Hepatocyte (in vitro differentiated cells): ENCODE measurements around the gene SCP2. TPM values are rescaled to one million over a fixed set of nuclear protein-coding genes. Genes with fewer than 3 reads are reported as not detected.

Source experiments
- DNase-seq: peaks from one replicate; pipeline ENCODE4 v3.0.0-alpha.2; 2016; ENCODE audit warnings: low spot score
- H2AFZ ChIP-seq: fragments of 200-600 bp; sonication (generic); 2 replicates; pipeline ENCODE4 v1.6.0; 2016; ENCODE audit warnings: antibody characterized with exemption, mild to moderate bottlenecking
- H3K27ac ChIP-seq: fragments of 200-600 bp; sonication (generic); 2 replicates; pipeline ENCODE4 v1.5.1; 2016; ENCODE audit warnings: mild to moderate bottlenecking
- H3K27me3 ChIP-seq: fragments of 200-600 bp; sonication (generic); 2 replicates; pipeline ENCODE4 v1.6.1; 2016
- H3K36me3 ChIP-seq: fragments of 200-600 bp; sonication (generic); replicated peaks from 2 replicates; pipeline ENCODE4 v1.5.1; 2016; ENCODE audit warnings: low read depth; ENCODE audit not compliant: insufficient read depth
- H3K4me1 ChIP-seq: fragments of 200-600 bp; sonication (generic); 2 replicates; pipeline ENCODE4 v1.5.1; 2016; ENCODE audit warnings: mild to moderate bottlenecking, moderate library complexity; ENCODE audit not compliant: insufficient read depth
- H3K4me2 ChIP-seq: fragments of 200-600 bp; sonication (generic); 2 replicates; pipeline ENCODE4 v1.6.0; 2016
- H3K4me3 ChIP-seq: fragments of 200-600 bp; sonication (generic); 2 replicates; pipeline ENCODE4 v1.5.1; 2016; ENCODE audit warnings: mild to moderate bottlenecking
- H3K79me2 ChIP-seq: fragments of 200-600 bp; sonication (generic); 2 replicates; pipeline ENCODE4 v1.6.0; 2017; ENCODE audit warnings: mild to moderate bottlenecking
- H3K9me2 ChIP-seq: fragments of 200-600 bp; sonication (generic); replicated peaks from 2 replicates; pipeline ENCODE4 v1.6.0; 2017; ENCODE audit warnings: mild to moderate bottlenecking; ENCODE audit not compliant: insufficient read depth
- H3K9me3 ChIP-seq: fragments of 200-600 bp; sonication (generic); 2 replicates; pipeline ENCODE4 v1.5.1; 2016; ENCODE audit warnings: low read depth, mild to moderate bottlenecking
- H4K20me1 ChIP-seq: fragments of 200-600 bp; sonication (generic); 2 replicates; pipeline ENCODE4 v1.6.0; 2016; ENCODE audit warnings: mild to moderate bottlenecking; ENCODE audit not compliant: insufficient read depth, poor library complexity, severe bottlenecking
- CTCF ChIP-seq: fragments of 200-600 bp; sonication (generic); IDR thresholded peaks from 2 replicates; pipeline ENCODE4 v1.5.1; 2016; ENCODE audit warnings: antibody characterized with exemption, mild to moderate bottlenecking; ENCODE audit not compliant: poor library complexity
- EZH2 ChIP-seq: fragments of 200-600 bp; sonication (generic); IDR thresholded peaks from 2 replicates; pipeline ENCODE4 v1.6.1; 2016; ENCODE audit warnings: antibody characterized with exemption, mild to moderate bottlenecking, borderline replicate concordance
- EZH2phosphoT487 ChIP-seq: fragments of 200-600 bp; sonication (generic); IDR thresholded peaks from one replicate; pipeline ENCODE4 v1.6.1; 2018; ENCODE audit warnings: antibody characterized with exemption, mild to moderate bottlenecking, low read depth, moderate library complexity; ENCODE audit not compliant: unreplicated experiment, severe bottlenecking
- WGBS: methylation state at CpG from one replicate; pipeline ENCODE4 v1.1.6; 2016; ENCODE audit warnings: low lambda C conversion rate; ENCODE audit errors: missing lambda C conversion rate; 5-methylcytosine and 5-hydroxymethylcytosine counted together
- polyA plus RNA-seq: library from polyadenylated mRNA; unstranded; fragments of >200 nt; fragmentation: Nextera tagmentation; extraction: Ambion mirVana; gene quantifications from 2 replicates; pipeline ENCODE4 v1.2.1, GENCODE V29; 2016
- total RNA-seq: library from RNA; depleted of rRNA; stranded (reverse); fragments of >200 nt; gene quantifications from 2 replicates; pipeline ENCODE4 v1.2.3, GENCODE V29; 2014

SCP2 gene
- total and polyA plus RNA-seq, 2 experiments from 2014 or later: 201 to 310 TPM

- Histone ChIP-seq H3K4me1 (peaks cover 7% of the 10 kb centered on the region), H3K36me3 (no peaks in the 10 kb centered on the region), H3K9me2 (no peaks in the 10 kb centered on the region), H2AFZ (no peak overlapping the region), H3K27ac (no peak overlapping the region), H4K20me1 (no peaks in the 10 kb centered on the region), H3K27me3 (no peaks in the 10 kb centered on the region), H3K4me3 (no peak overlapping the region), H3K9me3 (no peaks in the 10 kb centered on the region), H3K79me2 (no peaks in the 10 kb centered on the region), H3K4me2 (no peak overlapping the region)
- WGBS: 81% methylated on average over 1 of the region's 1 CpG
- TF ChIP-seq CTCF: no peak
- TF ChIP-seq EZH2phosphoT487: no peak
- TF ChIP-seq EZH2: no peak
- DNase-seq: no peak
Measured at GRCh38 chr1:52901384-52901783, 25.7 kb upstream of the SCP2 start.

DNA sequence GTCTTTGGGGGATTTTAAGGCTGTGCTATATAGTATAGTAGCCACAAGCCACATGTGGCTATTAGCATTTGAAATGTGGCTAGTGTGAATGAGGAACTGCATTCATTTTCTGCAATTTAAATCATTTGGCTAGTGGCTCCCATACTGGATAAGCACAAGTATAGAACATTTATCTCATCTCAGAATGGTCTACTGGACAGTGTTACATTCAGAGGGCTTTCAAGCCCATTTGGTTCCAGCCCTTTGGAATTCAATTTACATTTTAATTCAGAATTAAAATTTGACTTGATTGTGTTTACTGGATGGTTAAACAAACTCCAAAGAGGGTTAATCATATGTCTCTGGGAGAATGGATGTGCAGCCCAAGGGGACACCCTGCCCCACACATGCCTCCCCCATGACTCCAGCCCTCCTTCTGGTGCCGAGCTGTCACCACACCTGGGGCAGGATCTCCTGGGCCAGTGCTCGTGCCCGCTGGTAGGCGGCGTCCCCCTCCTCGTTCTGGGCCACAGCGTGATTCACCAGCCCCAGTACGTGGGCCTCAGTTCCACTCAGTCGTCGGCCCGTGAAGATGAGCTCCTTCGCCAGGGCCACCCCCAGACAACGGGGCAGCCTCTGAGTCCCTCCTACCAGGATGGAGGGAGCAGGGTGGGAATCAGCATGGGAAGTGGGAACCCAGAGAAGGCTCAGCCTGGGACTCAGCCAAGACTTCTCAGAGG lies 22.7 kb upstream of the SCP2 start:
- Histone ChIP-seq H3K27me3 (no peaks in the 10 kb centered on the region), H3K4me1 (peaks cover 7% of the 10 kb centered on the region), H3K9me2 (no peaks in the 10 kb centered on the region), H3K36me3 (no peaks in the 10 kb centered on the region), H3K79me2 (no peaks in the 10 kb centered on the region), H3K4me2 (no peak overlapping the region), H4K20me1 (no peaks in the 10 kb centered on the region), H3K4me3 (no peak overlapping the region), H3K27ac (no peak overlapping the region), H2AFZ (no peak overlapping the region), H3K9me3 (no peaks in the 10 kb centered on the region)
- DNase-seq: no peak
- WGBS: 93% methylated on average over 13 of the region's 13 CpGs
- TF ChIP-seq EZH2phosphoT487 (no peak), CTCF (no peak), EZH2 (no peak)

- no peak overlapping the region for H2AFZ ChIP-seq
- H3K36me3 ChIP-seq: no peaks in the 10 kb centered on the region
- DNase-seq: no peak
- H3K27ac ChIP-seq: no peak overlapping the region
- no peaks in the 10 kb centered on the region for H3K79me2 ChIP-seq
- no peak overlapping the region for H3K4me2 ChIP-seq
- no peak overlapping the region for H3K4me3 ChIP-seq
- H3K27me3 ChIP-seq: no peaks in the 10 kb centered on the region
- 76% methylated on average over 20 of the region's 20 CpGs for WGBS
- no peaks in the 10 kb centered on the region for H3K9me2 ChIP-seq
- H4K20me1 ChIP-seq: no peaks in the 10 kb centered on the region
- TF ChIP-seq CTCF (peak; percentile 12), EZH2 (no peak)
- H3K4me1 ChIP-seq: peaks cover 7% of the 10 kb centered on the region
- no peaks in the 10 kb centered on the region for H3K9me3 ChIP-seq
Measured at GRCh38 chr1:52904927-52905698, 22.0 kb upstream of the SCP2 start.
